ENCODE results near the gene RBMY1J.

- no peak for TF ChIP-seq EZH2 (IDR thresholded peaks at IDR 0.05)
- TF ChIP-seq CTCF (IDR thresholded peaks at IDR 0.05) = no peak
Observed at GRCh38 chrY:22367416-22367815, 35.8 kb upstream of the RBMY1J start.

All from neural progenitor cell (in vitro differentiated cells).